IPS-15b (cell line): ENCODE data around the gene CPNE2.

Source experiments
- H3K27me3 ChIP-seq: one replicate; pipeline ENCODE4 v1.6.1; 2013; ENCODE audit warnings: low read length; ENCODE audit not compliant: control insufficient read depth, insufficient read depth
- H3K36me3 ChIP-seq: one replicate; pipeline ENCODE4 v1.6.1; 2013; ENCODE audit warnings: low read length; ENCODE audit not compliant: control insufficient read depth, insufficient read depth
- H3K4me1 ChIP-seq: one replicate; pipeline ENCODE4 v1.6.1; 2013; ENCODE audit warnings: mild to moderate bottlenecking, low read length; ENCODE audit not compliant: control insufficient read depth, insufficient read depth
- H3K4me3 ChIP-seq: one replicate; pipeline ENCODE4 v1.5.1; 2013; ENCODE audit warnings: low read depth, low read length
- H3K9ac ChIP-seq: one replicate; pipeline ENCODE4 v1.6.1; 2013; ENCODE audit warnings: low read depth, mild to moderate bottlenecking, low read length
- H3K9me3 ChIP-seq: one replicate; pipeline ENCODE4 v1.6.1; 2013; ENCODE audit warnings: mild to moderate bottlenecking, low read length; ENCODE audit not compliant: control insufficient read depth, insufficient read depth

CPNE2 gene

DNA sequence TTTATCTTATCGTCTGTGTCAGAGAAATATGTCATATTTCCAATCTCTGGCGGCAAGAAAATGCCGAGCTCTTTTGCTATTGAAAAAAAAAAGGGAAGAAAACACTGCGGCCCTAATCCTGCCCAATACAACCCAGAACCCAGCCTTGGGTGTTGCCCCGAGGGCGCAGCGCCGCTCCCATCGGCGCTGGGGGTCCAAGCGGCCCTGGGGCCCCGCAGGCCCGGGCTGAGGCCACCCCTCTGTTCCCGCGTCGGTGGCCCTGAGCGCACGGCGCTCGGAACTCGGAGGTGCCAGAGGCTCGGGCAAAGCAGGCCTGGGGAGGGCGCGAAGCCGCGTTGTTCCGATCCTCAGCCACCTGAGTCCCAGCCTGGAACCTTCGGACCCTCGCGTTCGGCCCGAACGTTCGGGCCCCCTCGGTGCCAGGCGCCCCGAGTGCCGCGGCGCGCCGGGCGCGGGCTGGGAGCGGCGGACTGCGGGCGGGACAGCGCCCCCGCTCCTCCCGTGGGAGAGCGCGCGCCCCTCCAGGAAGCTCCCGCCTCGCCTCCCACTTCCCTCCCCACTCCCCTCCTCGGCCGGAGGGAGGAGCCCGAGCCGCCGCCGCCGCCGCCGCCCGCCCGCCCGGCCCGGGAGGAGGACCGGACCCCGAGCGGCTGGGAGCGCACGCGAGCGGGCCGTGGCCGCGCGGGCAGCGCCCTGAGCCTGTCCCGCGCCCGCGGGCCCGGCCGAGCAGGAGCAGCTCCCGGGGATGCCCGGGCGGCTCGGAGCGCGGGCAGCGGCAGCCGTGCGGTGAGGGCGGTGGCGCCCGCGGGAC is at the start of gene CPNE2:
Gene CPNE2 (plus strand): TSS at position 609 of the 811 bp plus-strand sequence. CDS start 18,160 bp downstream, outside the sequence.
- Histone ChIP-seq H3K9ac (peak within 1 kb of the TSS; percentile 2), H3K4me1 (no peaks in the 10 kb centered on the region), H3K9me3 (no peaks in the 10 kb centered on the region), H3K4me3 (peak within 1 kb of the TSS; percentile 69), H3K27me3 (peaks cover 25% of the 10 kb centered on the region), H3K36me3 (no peaks in the 10 kb centered on the region)

DNA sequence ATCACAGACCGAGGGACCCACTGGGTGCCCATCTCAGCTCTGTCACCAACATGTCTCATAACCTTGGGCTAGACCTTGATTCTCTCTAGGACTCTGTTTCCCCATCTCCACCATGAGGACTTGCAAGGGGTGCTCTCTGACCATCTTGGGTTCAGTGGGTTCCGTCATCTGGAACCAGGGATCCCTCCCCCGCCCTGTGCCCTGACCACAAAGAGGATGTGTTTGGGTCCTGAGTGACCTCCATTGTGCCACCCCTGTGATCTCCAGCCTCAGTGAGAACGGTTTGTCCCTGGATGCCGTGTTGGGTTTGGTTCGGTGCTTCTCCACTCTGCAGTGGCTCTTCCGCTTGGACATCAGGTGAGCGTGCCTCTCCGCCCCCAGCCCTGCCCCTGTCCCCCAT is 49.1 kb upstream of the CPNE2 start:
- Histone ChIP-seq H3K9ac (no peak overlapping the region), H3K27me3 (no peaks in the 10 kb centered on the region), H3K4me3 (no peak overlapping the region), H3K9me3 (no peaks in the 10 kb centered on the region), H3K36me3 (no peaks in the 10 kb centered on the region), H3K4me1 (no peaks in the 10 kb centered on the region)

DNA sequence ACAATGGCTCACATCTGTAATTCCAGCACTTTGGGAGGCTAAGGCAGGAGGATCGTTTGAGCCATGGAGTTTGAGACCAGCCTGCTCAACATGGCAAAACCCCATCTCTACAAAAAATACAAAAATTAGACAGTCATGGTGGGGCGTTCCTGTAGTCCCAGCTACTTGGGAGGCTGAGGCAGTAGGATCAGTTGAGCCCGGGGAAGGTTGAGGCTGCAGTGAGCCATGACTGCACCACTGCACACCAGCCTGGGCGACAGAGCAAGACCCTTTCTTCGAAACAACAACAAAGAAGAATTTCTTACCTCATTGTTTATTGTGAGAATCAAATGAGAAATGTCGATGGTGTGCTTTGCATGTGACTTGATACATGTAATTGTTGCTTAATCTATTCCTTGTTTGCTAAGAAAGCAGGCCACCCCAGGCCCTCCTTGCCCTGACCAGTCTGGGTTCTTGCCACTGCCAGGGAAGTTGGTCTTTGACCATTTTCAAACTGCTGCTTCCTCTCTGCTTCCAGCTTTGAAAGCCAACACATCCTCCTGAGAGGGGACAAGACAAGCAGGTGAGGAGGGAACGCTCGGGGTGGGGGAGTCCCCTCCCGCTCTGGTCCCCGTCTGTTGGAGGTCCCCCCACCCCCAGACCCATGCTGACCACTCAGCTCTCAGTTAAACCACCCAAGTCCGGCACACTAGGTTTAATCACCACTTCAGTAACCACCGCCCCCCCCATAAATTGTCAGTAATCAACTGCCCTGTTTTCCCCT is 47.3 kb upstream of the CPNE2 start:
- no peak overlapping the region for H3K9ac ChIP-seq
- H3K4me1 ChIP-seq = no peaks in the 10 kb centered on the region
- H3K4me3 ChIP-seq = no peak overlapping the region

DNA sequence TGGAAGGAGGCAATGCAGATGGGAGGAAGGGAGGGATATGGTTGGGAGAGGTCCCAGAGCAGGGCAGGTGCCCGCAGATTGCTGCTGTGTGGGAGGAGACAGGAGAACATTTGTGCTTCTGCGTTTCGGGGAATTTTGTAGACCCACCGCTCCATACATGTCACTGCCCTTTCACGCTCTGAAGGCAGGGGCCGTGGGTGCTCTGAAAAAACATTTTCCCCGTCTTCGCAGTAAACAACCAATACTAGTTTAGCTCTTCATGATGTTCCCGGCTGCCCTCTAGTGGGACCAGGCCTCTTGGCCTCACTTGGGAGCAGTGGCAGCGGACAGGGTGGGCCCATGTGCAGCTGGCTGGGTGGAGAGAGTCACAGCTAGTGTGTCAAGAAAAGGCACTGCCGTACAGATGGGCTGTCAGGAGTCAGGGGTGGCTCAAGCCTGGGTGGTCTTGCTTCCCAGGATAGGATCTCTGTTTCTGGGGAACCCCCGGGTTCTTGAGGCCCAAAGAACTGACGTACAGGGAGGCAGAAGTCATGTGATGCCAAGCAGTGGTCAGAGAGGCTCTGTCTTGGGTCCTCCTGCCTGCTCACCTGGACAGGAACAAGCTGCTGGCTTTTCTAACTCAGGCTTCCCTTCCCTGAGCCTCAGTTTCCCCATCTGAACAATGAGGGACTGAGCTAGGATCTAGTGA is 46.5 kb upstream of the CPNE2 start:
- Histone ChIP-seq H3K27me3 (no peaks in the 10 kb centered on the region), H3K9ac (no peak overlapping the region), H3K4me1 (peaks cover 2% of the 10 kb centered on the region), H3K4me3 (no peak overlapping the region), H3K9me3 (no peaks in the 10 kb centered on the region), H3K36me3 (no peaks in the 10 kb centered on the region)

More for the DNA sequence above, 47.3 kb upstream of the CPNE2 start:
- Histone ChIP-seq H3K36me3 (no peaks in the 10 kb centered on the region), H3K9me3 (no peaks in the 10 kb centered on the region), H3K27me3 (no peaks in the 10 kb centered on the region)

DNA sequence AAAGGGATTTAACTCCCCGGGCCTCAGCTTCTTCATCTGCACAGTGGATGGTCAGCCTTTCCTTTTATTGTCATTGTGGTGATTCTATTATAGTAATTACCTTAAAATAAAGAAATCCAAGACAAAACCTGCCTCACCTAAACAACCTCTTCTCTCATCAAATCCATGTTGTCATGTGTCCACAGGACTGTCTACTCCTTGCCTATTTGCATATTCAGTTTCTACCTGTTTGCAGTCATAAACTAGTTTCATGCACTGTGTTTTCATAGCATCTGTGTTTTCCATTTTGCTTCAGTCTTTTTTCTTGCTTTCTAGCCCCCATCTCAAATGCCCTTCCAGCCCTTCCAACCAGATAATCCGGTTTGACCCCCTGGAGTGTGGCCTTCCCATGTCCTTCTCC is 44.3 kb upstream of the CPNE2 start:
- H3K9ac ChIP-seq = no peak overlapping the region
- H3K27me3 ChIP-seq = no peaks in the 10 kb centered on the region
- H3K9me3 ChIP-seq = no peaks in the 10 kb centered on the region
- H3K36me3 ChIP-seq = no peaks in the 10 kb centered on the region
- H3K4me3 ChIP-seq = no peak overlapping the region
- peaks cover 2% of the 10 kb centered on the region for H3K4me1 ChIP-seq

DNA sequence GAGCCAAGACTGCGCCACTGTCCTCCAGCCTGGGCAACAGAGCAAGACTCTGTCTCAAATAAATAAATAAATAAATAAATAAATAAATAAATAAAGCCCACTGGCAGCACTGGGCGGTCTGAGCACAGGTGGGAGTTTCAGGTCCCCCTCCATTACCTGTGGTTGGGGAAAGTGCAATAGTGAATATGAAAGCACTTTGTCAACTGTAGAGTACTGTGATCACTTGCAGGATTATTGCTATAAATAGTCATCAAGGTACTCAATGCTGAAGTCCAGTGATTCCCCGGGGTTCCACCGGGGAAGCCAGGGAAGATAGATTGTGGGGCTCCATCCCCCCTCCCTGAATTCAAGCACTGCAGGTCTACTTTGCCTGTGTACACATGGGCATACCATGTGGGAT is 42.7 kb upstream of the CPNE2 start:
- H3K9ac ChIP-seq = no peak overlapping the region
- peaks cover 2% of the 10 kb centered on the region for H3K4me1 ChIP-seq
- H3K36me3 ChIP-seq = no peaks in the 10 kb centered on the region

DNA sequence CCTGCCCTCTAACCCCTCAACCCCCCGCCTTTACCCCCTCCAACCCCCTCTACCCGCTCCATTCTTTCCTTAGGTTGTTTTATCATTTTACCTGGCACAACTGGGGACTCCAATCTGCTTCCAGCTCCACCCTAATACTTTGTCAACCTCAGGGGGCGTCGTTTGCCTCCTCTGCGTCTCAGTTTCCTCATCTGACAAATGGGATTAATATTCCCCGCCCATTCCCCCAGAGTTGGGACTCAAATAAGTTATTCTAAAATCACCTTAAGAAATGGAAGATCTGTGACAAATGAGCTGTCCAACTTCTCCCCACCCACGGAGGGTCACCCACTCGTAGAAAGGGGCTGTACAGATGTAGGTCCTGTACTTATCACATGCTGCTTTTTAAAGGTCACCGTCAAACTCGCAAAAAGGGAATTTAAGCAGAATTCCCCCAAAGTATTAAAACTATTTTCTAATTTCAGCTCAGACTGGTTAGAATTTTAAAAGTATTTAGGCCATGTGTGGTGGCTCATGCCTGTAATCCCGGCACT is 40.6 kb upstream of the CPNE2 start:
- H3K4me3 ChIP-seq = no peak overlapping the region
- no peak overlapping the region for H3K9ac ChIP-seq
- peaks cover 4% of the 10 kb centered on the region for H3K4me1 ChIP-seq
- no peaks in the 10 kb centered on the region for H3K9me3 ChIP-seq
- no peaks in the 10 kb centered on the region for H3K36me3 ChIP-seq
- no peaks in the 10 kb centered on the region for H3K27me3 ChIP-seq

More for the DNA sequence above, 42.7 kb upstream of the CPNE2 start:
- H3K9me3 ChIP-seq = no peaks in the 10 kb centered on the region
- no peak overlapping the region for H3K4me3 ChIP-seq
- no peaks in the 10 kb centered on the region for H3K27me3 ChIP-seq

DNA sequence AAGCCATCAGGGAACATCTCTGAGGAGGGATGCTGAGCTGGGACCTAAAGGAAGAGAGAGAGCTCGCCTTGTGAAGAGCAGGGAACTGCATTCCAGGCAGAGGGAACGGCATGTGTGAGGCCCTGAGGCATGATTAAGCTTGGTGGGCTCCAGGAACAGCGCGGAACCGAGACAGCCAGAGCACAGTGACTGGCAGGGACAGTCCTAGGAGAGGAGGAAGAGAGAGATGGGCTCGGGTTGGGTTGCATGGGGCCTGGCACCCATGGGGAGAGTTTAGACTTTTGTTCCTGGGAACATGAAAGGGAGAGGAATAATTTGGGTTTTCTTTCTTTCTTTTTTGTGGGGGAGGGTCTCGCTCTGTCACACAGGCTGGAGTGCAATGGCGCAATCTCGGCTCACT is 39.2 kb upstream of the CPNE2 start:
- no peak overlapping the region for H3K9ac ChIP-seq
- no peak overlapping the region for H3K4me3 ChIP-seq
- H3K4me1 ChIP-seq = peaks cover 4% of the 10 kb centered on the region
- no peaks in the 10 kb centered on the region for H3K9me3 ChIP-seq
- H3K36me3 ChIP-seq = no peaks in the 10 kb centered on the region
- H3K27me3 ChIP-seq = no peaks in the 10 kb centered on the region

DNA sequence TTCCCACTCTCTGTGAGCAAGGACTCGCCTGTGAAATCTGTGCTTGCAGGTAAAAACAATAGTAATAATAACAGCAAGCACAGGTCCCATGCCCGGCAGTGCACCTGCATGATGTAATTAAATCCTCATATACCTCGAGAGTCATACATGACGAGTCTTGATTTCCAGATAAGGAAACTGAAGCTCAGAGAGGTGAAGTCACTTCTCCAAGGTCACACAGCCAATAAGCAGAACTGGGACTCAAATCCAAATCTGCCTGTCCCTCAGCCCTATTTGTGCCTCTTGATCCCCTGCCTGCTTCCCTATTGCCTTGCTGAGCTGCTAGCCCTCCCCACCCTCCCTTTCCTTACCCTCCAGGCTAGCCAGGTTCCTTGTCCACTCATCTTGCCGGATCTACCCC is 38.0 kb upstream of the CPNE2 start:
- H3K9me3 ChIP-seq = no peaks in the 10 kb centered on the region
- H3K9ac ChIP-seq = no peak overlapping the region
- no peaks in the 10 kb centered on the region for H3K27me3 ChIP-seq

DNA sequence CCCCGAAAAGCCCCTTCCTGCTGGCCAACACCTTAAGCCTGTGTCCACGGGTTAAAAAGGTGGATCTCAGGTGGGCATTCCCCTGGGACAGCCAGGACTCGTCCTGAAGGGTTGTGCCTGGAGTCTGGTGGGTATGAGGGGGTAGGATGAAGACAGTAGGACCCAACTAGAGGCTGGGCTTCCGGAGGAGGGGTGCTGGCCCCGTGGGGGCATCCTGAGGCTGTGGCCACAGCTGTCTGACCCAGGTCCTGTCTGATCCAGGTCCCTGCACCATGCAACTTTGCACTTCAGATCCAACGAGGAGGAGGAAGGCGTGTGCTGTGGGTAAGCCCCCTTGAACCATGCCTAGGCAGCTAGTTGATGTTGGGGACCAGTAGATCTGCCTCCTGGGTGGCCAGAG is 37.6 kb upstream of the CPNE2 start:
- Histone ChIP-seq H3K27me3 (no peaks in the 10 kb centered on the region), H3K36me3 (no peaks in the 10 kb centered on the region), H3K4me3 (no peak overlapping the region)

More for the DNA sequence above, 38.0 kb upstream of the CPNE2 start:
- H3K4me3 ChIP-seq = no peak overlapping the region
- peaks cover 4% of the 10 kb centered on the region for H3K4me1 ChIP-seq
- no peaks in the 10 kb centered on the region for H3K36me3 ChIP-seq

DNA sequence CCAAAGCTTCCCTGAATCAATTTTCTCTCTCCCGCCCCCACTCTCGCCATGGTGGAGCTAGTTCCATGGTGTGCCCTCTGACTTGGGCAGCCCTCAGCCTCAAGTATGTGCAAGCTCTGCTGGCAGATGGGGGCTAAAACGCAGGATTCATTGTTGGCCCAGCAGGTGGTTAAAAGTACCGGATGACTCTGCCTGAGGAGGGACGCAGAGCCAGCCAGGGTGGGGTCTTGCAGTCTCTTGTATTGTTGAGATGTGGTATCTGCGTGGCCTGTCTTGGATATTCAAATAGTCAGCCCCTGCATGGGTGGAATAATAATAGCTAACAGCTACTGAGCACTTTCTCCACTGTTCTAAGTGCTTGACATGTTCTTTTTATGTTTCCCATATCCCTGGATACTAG is 36.7 kb upstream of the CPNE2 start:
- H3K4me3 ChIP-seq = no peak overlapping the region
- H3K9me3 ChIP-seq = no peaks in the 10 kb centered on the region
- H3K27me3 ChIP-seq = no peaks in the 10 kb centered on the region
- H3K9ac ChIP-seq = no peak overlapping the region
- H3K4me1 ChIP-seq = peaks cover 3% of the 10 kb centered on the region
- no peaks in the 10 kb centered on the region for H3K36me3 ChIP-seq

More for the DNA sequence above, 37.6 kb upstream of the CPNE2 start:
- Histone ChIP-seq H3K4me1 (peaks cover 4% of the 10 kb centered on the region), H3K9ac (no peak overlapping the region), H3K9me3 (no peaks in the 10 kb centered on the region)
